ENCODE results near the gene PTPRJ. TPM values are rescaled to one million over a fixed set of nuclear protein-coding genes. Genes with fewer than 3 reads are reported as not detected.

PTPRJ gene
- total RNA-seq, 1 donor from 2014 or later, result 7.1 TPM

DNA sequence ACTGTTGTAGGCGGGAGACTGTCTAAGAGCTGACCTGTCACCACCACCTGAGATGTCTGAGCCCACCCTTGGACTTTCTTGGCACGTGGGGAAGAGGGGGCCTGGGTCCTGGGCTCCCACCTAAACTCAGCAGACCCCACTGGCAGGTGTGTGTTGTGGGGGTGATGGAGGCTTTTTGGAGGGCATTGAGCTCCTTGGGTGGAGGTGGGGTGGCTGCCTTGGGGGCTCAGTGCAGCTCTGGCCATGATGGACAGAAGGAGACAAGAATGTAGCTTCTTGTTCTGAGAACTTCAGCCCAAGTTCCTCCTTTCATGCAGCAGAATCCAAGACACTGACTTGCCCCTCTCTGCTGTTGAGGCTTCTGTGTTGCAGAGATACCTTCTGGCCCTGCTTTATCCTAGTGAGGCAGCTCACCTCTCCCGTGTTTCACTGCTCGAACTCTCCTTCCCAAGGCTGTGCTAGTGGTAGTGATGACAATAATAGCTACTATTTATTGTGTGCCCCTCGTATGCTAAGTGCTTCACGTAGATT is 119.6 kb downstream of the PTPRJ start:
- no peak for ATAC-seq
- intact Hi-C loops (cut with micrococcal nuclease), result no loop called here
- DNase-seq, result no peak

DNA sequence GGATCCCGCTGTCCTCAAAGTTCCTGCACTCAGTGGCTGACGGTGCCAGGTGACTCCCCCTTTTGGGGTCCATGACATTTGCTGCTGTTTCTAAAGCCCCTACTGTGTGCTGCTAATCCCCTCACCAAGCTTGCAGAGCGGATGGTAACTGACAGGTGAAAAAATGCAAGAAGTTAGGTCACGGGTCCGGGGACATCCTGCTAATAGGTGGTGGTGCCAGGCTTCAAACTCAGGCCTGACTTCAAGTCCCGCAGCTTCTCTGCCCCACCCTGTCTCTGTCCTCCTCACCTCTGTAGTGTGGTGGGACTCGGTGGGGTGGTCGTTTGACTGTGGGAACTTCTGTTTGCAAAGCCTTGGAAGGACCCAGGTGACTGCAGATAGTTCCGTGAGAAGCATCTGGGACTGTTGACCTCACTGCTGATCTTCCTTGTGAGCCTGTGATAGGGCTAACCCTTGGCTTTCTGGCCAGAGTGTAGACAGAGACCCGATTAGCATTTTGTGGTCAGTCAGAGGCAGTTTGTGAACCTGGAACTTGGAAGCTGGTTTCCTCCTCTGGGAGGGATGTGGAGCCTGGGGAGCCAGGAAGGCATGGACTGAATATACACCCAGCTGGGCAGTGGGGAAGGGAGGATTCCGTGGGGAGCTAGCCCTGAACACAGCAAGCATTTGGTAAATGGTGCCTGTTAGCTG is 120.8 kb downstream of the PTPRJ start:
- intact Hi-C loops (cut with micrococcal nuclease), result no loop called here
- no peak for ATAC-seq

DNA sequence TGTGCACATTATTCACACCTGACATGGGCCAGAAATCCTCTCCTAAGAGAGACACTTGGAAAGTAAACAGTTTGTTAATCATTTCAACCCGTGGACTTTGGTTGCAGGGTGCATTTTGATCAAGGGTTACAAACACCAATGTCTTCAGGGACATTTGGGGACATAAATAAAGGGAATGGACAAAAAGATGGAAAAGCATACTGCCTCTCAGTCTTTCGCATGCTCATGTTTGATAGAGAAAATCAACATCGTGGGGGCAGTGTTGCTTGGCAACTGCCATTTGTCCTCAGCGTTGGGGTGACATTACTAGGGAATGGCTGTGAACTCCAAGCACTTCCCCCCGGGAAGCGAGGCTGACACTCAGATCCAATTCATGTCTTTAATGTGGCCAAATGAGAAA is 121.6 kb downstream of the PTPRJ start:
- no peak for ATAC-seq
- no peak for DNase-seq
- intact Hi-C loops (cut with micrococcal nuclease), result no loop called here

More for the DNA sequence above, 120.8 kb downstream of the PTPRJ start:
- no peak for DNase-seq

DNA sequence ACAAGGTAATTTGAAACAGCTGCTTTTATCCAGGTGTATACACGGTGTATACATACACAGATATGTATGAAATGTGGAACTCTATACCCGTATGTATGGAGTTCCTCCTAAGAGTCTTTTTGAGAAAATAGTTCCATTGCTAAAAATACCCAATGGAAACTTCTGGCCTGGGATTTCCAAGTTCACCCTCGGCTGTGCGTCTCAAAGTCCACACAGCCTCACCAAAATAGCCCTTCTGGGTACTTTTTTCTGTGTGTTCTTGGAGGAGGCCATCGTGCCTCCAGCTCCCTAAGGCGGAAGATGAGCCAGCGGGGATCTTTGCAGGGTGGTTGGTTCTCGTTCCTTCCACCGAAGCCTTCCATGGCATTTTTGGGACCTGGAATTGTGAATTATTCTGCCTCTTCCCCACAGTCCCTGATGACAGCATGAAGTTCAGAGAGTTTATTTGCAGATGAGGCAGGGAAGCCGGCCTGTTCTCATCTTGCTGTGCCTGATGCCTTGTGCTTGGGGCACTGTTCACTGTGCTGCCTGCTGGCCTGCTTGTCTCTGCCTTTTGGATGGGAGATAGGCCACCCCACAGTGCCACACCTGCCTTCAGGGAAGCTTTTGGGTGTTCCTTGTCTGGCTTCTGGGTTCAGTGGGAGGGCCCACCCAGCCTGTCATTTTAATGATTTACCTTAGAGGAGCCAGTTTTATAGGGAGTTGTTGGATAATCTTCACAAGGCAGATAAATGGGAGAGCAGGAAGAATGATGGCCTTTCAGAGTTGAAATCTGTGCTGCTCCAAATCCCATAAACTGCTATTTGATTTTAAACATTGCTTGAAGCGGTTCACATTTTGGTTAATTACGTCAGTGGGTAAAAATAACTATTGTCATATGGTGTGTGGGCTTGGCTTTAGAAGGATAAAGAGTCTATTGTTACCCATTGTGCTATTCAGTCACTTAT is 123.5 kb downstream of the PTPRJ start:
- no peak for DNase-seq
- peak; percentile 38 for ATAC-seq

DNA sequence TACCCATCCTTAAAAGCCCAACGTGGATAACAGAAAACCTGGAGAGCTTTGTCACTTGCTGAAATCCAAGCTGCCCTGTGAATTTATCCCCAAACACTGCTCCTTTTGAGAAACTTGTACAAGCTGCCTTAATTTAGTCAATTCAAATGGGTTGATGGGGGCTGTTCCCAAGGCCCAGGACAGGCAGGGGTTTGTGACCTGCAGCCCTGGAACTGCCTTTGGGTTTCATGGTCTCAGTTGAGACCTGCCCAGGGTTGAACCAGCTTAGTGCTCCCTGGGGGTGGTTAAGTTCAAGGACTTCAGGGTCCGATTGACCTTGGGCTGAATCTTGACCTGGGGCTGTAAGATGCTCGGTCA is 124.2 kb downstream of the PTPRJ start:
- intact Hi-C loops (cut with micrococcal nuclease), result no loop called here
- no peak for ATAC-seq
- no peak for DNase-seq

More for the DNA sequence above, 123.5 kb downstream of the PTPRJ start:
- intact Hi-C loops (cut with micrococcal nuclease), result no loop called here

DNA sequence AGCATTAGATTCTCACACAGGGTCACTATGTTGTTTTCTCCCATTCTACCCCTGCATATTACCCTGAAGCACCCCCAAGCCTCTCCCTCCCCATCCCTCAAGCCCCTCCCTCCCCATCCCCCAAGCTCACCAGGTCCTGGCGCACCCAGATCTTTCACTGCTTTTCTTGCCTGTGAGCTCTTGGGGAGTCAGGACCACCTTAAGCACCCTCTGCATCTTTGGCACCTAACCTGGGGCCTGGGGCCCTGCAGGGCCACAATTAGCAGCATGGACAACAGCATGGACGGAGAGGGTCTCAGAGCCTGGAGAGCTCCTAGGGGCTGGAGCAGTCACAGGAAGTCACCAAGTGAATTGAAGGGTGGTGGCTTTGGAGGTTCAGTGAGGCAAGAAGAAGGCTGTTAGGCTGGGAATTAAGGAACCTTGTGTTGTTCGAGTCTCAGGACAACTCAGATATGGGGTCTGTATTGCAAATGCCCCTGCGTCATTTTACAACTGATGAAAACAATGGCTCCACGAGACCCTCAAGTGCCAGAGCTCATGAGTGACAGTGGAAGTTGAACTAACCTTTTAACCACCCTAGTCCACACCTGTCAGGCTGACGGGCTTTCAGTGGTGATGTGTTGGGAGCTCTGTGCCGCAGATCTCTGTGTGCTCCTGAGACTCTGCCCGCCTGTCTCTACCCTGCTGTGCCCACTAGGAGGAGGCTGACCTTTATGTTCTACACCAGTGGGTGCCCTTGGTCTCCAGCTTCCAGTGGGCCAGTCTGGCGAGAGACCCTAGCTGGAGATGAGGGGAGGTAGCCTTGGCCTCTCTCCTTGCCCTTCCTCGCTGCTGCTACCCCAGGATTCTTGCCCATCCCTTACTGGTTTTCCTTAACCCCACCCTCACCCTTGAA is 125.0 kb downstream of the PTPRJ start:
- intact Hi-C loops (cut with micrococcal nuclease), result no loop called here
- ATAC-seq (no peak), DNase-seq (no peak)

DNA sequence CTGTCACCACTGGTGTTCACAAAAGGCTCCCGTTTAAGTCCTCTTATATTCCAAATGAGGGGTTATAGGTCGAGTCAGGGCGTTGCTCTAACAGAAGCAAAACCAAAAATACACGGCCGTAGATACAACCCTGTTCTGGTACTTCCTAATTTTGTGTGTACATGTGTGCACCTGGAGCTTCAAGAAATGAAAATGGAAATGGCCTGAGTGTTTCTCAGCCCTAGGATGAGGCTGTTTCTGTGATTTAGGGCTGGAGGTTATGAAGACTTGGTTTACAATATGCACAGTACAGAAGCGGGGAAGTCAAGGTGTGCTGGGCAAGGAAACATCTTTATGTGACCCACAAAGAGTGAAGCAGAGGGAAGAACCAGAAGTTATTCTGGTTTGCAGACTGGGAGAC is 125.8 kb downstream of the PTPRJ start:
- DNase-seq, result no peak
- no peak for ATAC-seq
- intact Hi-C loops (cut with micrococcal nuclease), result no loop called here

DNA sequence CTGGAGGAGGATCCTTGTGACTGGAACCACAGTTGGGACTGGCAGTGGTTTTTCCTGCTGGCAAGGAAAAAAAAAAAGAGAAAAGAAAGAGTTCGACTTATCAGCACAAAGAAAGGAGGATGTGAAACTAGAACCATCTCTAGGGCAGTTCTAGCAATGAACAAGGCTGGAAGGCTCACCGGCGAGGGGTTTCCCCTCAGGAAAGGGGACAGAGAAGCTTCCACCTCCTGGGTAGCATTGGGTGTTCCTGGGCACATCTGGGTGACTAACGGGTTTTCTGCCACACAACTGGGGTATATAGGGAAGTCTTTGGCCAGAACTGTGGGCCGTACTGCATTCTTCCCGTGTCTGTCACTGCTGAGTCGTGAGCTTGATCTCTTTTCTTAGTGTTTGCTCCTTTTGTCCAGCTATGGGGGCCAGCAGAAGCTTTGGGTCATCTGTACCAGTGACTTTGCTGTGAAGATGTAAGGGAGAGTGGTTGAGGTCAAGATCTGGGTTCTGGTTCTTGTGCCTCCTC is 126.9 kb downstream of the PTPRJ start:
- DNase-seq, result no peak
- no peak for ATAC-seq
- intact Hi-C loops (cut with micrococcal nuclease), result no loop called here

DNA sequence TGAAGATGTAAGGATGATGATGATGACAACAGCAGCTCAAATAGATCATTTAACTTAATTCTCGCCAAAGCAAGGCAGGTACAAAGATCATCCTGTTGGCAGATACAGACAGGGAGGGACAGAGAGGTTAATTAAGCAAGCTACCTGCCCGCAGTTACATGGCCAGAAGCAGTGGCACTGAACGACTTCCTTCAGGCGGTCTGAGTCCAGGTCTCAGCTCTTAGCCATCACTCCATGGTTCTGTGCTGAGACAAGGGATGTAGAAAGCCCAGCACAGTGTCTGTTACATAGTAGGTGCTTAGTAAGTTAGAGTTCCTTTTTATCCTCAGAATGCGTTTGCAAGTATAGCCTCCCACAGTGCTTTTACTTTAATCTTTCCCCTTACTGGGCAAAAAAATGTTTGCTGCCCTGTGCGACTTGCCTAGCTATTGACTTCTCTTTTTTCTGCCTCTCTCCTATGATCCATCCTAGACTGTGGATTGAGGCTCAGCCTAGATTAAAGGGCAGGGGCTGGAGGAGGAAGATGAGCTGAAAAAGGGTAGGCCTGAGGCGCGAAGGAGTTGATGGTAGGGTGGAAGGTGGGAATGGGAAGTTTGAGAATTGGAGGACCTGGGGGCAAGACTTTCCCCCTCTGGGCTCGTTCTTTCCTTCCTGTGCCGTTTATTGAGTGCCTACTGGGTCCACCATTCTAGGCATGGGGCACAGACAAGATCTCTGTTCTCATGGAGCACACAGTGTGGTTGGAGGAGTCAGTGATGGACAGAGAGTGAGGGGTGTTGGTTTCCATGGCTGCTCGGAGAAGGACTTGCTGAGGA is 128.1 kb downstream of the PTPRJ start:
- ATAC-seq (peak; percentile 16), DNase-seq (no peak)
- intact Hi-C loops (cut with micrococcal nuclease), result no loop called here

DNA sequence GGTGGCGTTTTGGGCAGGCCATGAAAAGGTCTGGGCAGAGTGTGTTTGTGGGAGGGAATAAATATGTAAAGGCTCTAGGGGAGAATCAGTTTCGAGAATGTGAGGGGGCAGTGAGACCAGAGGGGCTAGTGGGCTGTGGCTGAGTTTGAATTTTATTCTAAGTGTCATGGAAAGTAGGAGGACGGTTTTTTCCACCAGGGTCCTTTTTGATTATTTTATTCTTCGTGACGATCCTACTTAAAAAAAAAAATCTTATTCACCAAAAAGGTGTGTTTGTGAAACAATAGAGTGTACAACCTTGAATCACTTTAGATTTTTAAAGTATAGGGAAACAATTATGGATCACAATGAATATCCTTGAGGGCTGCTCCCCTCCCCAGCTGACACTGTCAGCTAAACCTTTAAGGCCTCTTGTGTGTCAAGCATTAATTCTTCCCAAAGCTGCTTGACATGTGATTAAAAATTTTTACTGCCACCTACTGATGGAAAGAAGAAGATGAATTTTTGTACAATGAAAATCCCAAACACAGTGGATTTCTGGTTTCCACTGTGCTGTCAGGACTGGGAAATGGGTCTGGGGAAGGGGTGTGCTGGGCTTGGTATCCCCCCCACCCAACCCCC is 128.8 kb downstream of the PTPRJ start:
- ATAC-seq (peak; percentile 57), DNase-seq (no peak)
- intact Hi-C loops (cut with micrococcal nuclease), result no loop called here

DNA sequence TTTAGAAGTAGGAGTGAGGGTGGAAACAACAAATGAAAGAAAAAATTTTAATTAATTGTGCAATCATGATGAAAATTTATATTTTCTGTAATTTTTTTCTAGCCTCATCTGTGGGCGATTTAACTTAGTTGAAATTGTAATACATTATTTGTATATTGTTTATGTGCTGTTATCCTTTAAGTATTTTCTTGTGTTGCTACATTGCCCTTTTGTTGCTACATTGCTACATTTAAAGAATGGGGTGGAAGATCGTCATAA is 130.1 kb downstream of the PTPRJ start:
- ATAC-seq (no peak), DNase-seq (no peak)
- intact Hi-C loops (cut with micrococcal nuclease), result loop anchor here (2.0 kb wide), 1 partner anchor 176 kb away; no protein-coding TSS in a partner anchor

DNA sequence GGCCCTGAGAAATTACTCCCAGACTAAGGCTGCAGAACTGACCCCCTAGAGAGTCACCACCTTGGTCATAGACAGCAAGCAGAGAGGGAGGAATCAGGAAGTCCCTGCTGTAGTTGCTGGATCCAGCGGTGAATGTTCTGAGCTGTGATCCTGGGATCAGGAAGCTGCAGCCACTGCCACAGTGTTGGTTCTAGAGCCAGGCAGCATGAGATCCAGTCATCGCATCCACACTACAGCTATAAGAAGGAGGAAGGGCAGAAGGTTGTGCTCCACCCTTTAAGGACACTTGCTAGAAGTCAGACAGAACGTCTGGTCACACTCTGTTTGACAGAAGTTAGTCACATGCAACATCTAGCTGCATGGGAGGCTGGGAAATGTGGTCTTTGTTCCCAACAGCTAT is 131.5 kb downstream of the PTPRJ start:
- ATAC-seq, result peak; percentile 9
- no peak for DNase-seq
- intact Hi-C loops (cut with micrococcal nuclease), result loop anchor here (2.0 kb wide), 1 partner anchor 177 kb away; no protein-coding TSS in a partner anchor

DNA sequence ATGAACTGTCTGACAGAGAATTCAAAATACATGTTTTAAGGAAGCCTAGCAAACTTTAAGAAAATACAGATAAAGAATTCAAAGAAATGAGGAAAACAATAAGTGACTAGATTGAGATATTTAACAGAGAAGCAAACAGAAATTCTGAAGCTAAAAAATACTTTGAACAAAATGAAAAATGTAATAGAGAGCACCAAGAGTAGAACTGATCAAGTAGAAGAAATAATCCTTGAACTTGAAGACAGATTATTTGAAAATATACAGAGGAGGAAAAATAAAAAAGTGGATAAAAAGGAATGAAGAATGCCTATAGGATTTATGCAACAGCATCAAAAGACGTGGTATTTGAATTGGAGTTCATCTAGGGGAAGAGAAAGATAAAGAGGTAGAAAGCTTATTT is 134.4 kb downstream of the PTPRJ start:
- no peak for DNase-seq
- no peak for ATAC-seq
- intact Hi-C loops (cut with micrococcal nuclease), result no loop called here

DNA sequence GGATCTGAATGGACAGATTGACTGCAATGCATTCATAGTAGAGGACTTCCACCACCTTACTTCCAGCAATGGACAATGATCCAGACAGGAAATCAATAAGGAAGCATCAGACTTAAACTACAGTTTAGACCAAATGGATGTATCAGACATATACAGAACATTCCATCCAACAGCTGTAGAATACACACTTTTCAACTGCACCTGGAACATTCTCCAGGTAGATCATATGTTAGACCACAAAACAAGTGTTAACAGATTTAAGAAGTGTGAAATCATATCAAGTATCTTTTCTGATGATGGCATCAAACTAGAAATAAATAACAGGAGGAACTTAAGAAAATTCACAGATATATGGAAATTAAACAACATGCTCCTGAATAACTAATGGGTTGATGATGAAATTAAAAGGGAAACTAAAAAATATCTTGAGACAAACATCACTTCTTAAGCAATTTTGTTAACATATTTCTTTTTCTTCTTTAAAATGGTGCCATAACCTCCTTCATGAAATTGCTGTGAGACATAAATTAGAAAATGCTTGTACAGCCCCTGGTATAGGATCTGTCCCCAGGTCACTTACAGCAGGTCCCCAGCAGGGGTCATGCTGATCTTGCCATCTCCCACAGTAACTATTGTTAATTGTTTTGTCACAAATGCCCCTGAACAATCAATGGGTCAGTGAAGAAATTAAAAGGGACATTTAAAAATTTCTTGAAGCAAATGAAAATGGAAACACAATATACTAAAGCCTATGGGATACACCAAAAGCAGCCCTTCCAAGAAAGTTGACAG is 136.3 kb downstream of the PTPRJ start:
- intact Hi-C loops (cut with micrococcal nuclease), result no loop called here
- ATAC-seq (peak; percentile 63), DNase-seq (no peak)

DNA sequence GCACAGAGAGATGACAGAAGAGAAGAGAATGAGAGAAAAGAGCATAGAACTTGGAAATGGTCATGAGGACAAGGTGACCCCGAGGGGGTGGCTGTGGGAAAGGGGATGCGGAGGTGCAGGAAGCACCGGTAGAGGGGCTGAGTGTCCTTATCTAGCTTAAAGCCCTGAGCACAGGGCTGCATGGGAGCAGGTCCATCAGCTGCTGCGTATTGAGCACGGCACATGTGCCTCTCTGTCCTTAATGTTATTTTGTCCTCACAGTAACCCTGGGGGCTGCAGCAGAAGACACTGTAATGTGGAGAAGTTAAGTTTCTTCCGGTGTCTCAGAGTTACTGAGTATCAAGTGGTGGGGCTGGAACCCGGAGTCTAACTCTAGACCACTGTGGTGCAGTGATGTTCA is 141.9 kb downstream of the PTPRJ start:
- ATAC-seq (no peak), DNase-seq (no peak)
- intact Hi-C loops (cut with micrococcal nuclease), result no loop called here

DNA sequence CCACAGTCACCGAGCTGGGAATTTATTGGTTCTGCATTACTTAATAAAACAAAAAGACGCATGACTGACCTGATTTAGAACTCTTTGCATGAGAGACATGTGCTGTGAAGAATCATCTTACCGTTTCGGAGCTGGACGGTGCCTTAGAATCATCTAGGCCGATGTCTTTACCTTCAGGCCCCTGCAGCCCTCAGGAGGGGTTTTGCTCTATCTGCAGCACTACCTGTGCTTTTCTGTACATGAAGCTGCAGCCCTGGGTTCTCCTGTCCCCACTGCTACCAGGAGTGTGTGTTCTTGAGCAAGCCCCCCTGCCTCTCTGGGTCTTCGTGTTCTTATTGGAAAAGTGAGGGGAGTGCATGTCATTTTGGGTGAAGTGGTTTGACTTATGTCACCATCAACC is 142.3 kb downstream of the PTPRJ start:
- intact Hi-C loops (cut with micrococcal nuclease), result no loop called here
- no peak for ATAC-seq
- DNase-seq, result no peak

DNA sequence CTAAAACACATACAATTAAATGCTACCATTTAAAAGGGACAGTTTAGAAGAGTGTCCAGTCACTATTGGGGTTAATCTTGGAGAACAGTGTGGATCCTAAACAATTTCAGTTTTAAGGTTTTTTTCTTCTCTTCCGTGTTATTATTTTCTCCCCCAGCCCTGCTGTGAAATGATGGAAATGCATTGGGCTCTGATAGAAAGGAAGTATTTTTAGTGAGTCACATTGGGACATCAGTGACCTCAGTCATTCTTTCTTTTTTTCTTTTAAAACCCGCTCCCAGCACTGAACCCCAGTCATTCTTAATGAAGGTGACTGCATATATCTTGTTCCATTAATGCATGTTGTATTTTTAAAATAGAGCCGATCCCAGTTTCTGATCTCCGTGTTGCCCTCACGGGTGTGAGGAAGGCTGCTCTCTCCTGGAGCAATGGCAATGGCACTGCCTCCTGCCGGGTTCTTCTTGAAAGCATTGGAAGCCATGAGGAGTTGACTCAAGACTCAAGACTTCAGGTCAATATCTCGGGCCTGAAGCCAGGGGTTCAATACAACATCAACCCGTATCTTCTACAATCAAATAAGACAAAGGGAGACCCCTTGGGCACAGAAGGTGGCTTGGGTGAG is 143.0 kb downstream of the PTPRJ start:
- ATAC-seq, result no peak
- intact Hi-C loops (cut with micrococcal nuclease), result no loop called here
- no peak for DNase-seq

All from left ventricle myocardium superior (tissue), 1 donor.